ENCODE data around the gene CLEC4M. TPM values are rescaled to one million over a fixed set of nuclear protein-coding genes. Genes with fewer than 3 reads are reported as not detected.

Gene CLEC4M
- total RNA-seq, 1 experiment from 2014 or later = not detected

- DNase-seq (no peak), ATAC-seq (no peak)
- Histone ChIP-seq H3K4me2 (ENCODE audit: low read length) (peak overlapping the region; percentile 23; the same call in 1 of the 2 replicates), H3K27me3 (ENCODE audit: low read length) (no peaks in the 10 kb centered on the region), H4K20me1 (ENCODE audit: low read length) (no peaks in the 10 kb centered on the region), H3K36me3 (ENCODE audit: low read depth, low read length) (no peaks in the 10 kb centered on the region), H3K79me2 (ENCODE audit: low read length) (no peaks in the 10 kb centered on the region), H3F3A (ENCODE audit: low read length, unreplicated experiment) (peaks cover 3% of the 10 kb centered on the region), H2AFZ (ENCODE audit: low read length) (no peak overlapping the region), H3K4me3 (ENCODE audit: low read length) (no peak overlapping the region), H3K9me3 (ENCODE audit: low read length) (peaks cover 9% of the 10 kb centered on the region; the same call in 1 of the 2 replicates), H3K4me1 (ENCODE audit: insufficient read depth, low read length) (peaks cover 28% of the 10 kb centered on the region), H3K27ac (ENCODE audit: low read length) (peak overlapping the region; percentile 78), H3K9me2 (replicated peaks; ENCODE audit: low read length) (no peaks in the 10 kb centered on the region), H3K9ac (ENCODE audit: low read length) (no peak overlapping the region)
- intact Hi-C loops (cut with micrococcal nuclease) = loop anchor here (2.0 kb wide), 1 partner anchor 22 kb away; no protein-coding TSS in a partner anchor
- ChIA-PET POLR2A (ENCODE audit: unreplicated experiment) (interaction anchor here (0.6 kb wide), 1 partner anchor 115 kb away, joined by 4 read pairs; no protein-coding TSS in a partner anchor), CTCF (interaction anchor here (0.6 to 1.4 kb wide), 3 partner anchors 25 to 126 kb away, joined by 3 to 4 read pairs (median 3); partner anchors contain the start of genes SNAPC2 and TRAPPC5)
- TF ChIP-seq EZH2 (IDR thresholded peaks at IDR 0.05; ENCODE audit: low read length, unreplicated experiment) (no peak), EZH2phosphoT487 (IDR thresholded peaks at IDR 0.05; ENCODE audit: borderline replicate concordance, low read length) (no peak)
- TF ChIP-seq, protein P1, sequence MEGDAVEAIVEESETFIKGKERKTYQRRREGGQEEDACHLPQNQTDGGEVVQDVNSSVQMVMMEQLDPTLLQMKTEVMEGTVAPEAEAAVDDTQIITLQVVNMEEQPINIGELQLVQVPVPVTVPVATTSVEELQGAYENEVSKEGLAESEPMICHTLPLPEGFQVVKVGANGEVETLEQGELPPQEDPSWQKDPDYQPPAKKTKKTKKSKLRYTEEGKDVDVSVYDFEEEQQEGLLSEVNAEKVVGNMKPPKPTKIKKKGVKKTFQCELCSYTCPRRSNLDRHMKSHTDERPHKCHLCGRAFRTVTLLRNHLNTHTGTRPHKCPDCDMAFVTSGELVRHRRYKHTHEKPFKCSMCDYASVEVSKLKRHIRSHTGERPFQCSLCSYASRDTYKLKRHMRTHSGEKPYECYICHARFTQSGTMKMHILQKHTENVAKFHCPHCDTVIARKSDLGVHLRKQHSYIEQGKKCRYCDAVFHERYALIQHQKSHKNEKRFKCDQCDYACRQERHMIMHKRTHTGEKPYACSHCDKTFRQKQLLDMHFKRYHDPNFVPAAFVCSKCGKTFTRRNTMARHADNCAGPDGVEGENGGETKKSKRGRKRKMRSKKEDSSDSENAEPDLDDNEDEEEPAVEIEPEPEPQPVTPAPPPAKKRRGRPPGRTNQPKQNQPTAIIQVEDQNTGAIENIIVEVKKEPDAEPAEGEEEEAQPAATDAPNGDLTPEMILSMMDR (conservative IDR thresholded peaks at IDR 0.05; ENCODE audit: low read depth, low read length) = no peak
- BruUV-seq (replicated peaks) = no TSS peak
Measured at GRCh38 chr19:7806876-7807275, 43.8 kb downstream of the CLEC4M start.

- Histone ChIP-seq H4K20me1 (ENCODE audit: low read length) (no peaks in the 10 kb centered on the region), H3K27ac (ENCODE audit: low read length) (peak overlapping the region; percentile 78), H3K9me3 (ENCODE audit: low read length) (peaks cover 9% of the 10 kb centered on the region; the same call in 1 of the 2 replicates), H3K9ac (ENCODE audit: low read length) (no peak overlapping the region; the same call in 1 of the 2 replicates), H3K4me3 (ENCODE audit: low read length) (peak overlapping the region; percentile 35; the same call in 1 of the 2 replicates), H3K79me2 (ENCODE audit: low read length) (no peaks in the 10 kb centered on the region), H3K27me3 (ENCODE audit: low read length) (no peaks in the 10 kb centered on the region), H3K36me3 (ENCODE audit: low read depth, low read length) (no peaks in the 10 kb centered on the region), H2AFZ (ENCODE audit: low read length) (0 out of 2 replicates have a peak overlapping the region, but pooled peaks have one; percentile 7), H3K9me2 (replicated peaks; ENCODE audit: low read length) (no peaks in the 10 kb centered on the region), H3K4me1 (ENCODE audit: insufficient read depth, low read length) (peaks cover 28% of the 10 kb centered on the region), H3K4me2 (ENCODE audit: low read length) (peak overlapping the region; percentile 30), H3F3A (ENCODE audit: low read length, unreplicated experiment) (peaks cover 3% of the 10 kb centered on the region)
- TF ChIP-seq EZH2 (IDR thresholded peaks at IDR 0.05; ENCODE audit: low read length, unreplicated experiment) (no peak), EZH2phosphoT487 (IDR thresholded peaks at IDR 0.05; ENCODE audit: borderline replicate concordance, low read length) (no peak)
- TF ChIP-seq, protein P1 (conservative IDR thresholded peaks at IDR 0.05; ENCODE audit: low read depth, low read length) = no peak
- ChIA-PET CTCF (interaction anchor here (0.5 kb wide), 1 partner anchor 609 kb away, joined by 3 read pairs; no protein-coding TSS in a partner anchor), POLR2A (ENCODE audit: unreplicated experiment) (no interaction called here)
- intact Hi-C loops (cut with micrococcal nuclease) = no loop called here
- peak; percentile 89 for DNase-seq
- ATAC-seq = peak; percentile 23
- TSS peak; percentile 64 for BruUV-seq (replicated peaks)
Measured at GRCh38 chr19:7808108-7808507, 45.1 kb downstream of the CLEC4M start.

GRCh38 chr19:7811989-7812388, 48.9 kb downstream of the CLEC4M start:
- ATAC-seq = no peak
- Histone ChIP-seq H3K27me3 (ENCODE audit: low read length) (no peaks in the 10 kb centered on the region), H2AFZ (ENCODE audit: low read length) (no peak overlapping the region), H3F3A (ENCODE audit: low read length, unreplicated experiment) (peaks cover 3% of the 10 kb centered on the region), H3K4me3 (ENCODE audit: low read length) (no peak overlapping the region), H3K9ac (ENCODE audit: low read length) (no peak overlapping the region), H3K4me2 (ENCODE audit: low read length) (no peak overlapping the region), H3K27ac (ENCODE audit: low read length) (no peak overlapping the region), H3K79me2 (ENCODE audit: low read length) (no peaks in the 10 kb centered on the region), H3K9me3 (ENCODE audit: low read length) (peaks cover 9% of the 10 kb centered on the region; the same call in 1 of the 2 replicates), H3K9me2 (replicated peaks; ENCODE audit: low read length) (no peaks in the 10 kb centered on the region), H4K20me1 (ENCODE audit: low read length) (no peaks in the 10 kb centered on the region), H3K4me1 (ENCODE audit: insufficient read depth, low read length) (peaks cover 14% of the 10 kb centered on the region), H3K36me3 (ENCODE audit: low read depth, low read length) (no peaks in the 10 kb centered on the region)
- TF ChIP-seq EZH2 (IDR thresholded peaks at IDR 0.05; ENCODE audit: low read length, unreplicated experiment) = no peak
- TF ChIP-seq, protein P1 (conservative IDR thresholded peaks at IDR 0.05; ENCODE audit: low read depth, low read length) = no peak
- TF ChIP-seq EZH2phosphoT487 (IDR thresholded peaks at IDR 0.05; ENCODE audit: borderline replicate concordance, low read length) = no peak
- BruUV-seq (replicated peaks) = no TSS peak
- intact Hi-C loops (cut with micrococcal nuclease) = no loop called here
- DNase-seq = no peak
- POLR2A ChIA-PET (ENCODE audit: unreplicated experiment) = no interaction called here
- CTCF ChIA-PET = no interaction called here

All from PC-3 (cell line).